Measurements from ENCODE around the gene LITAFD. TPM values are rescaled to one million over a fixed set of nuclear protein-coding genes. Genes with fewer than 3 reads are reported as not detected.

LITAFD gene
- polyA plus RNA-seq, 3 donors = not detected

GRCh38 chr16:8864480-8865110 lies 17.6 kb upstream of the LITAFD start:
- 71% methylated on average over 6 of the region's 13 CpGs for WGBS (ENCODE audit: insufficient coverage)
- Histone ChIP-seq H3K27ac (ENCODE audit: low read depth in 1 of 2, low read length in 2 of 2) (no peak overlapping the region), H3K9me3 (replicated peaks in 1 of 2; ENCODE audit: control insufficient read depth in 1 of 2, insufficient read depth in 1 of 2, low read length in 2 of 2) (no peaks in the 10 kb centered on the region), H3K4me3 (replicated peaks in 1 of 3; ENCODE audit: low read depth in 2 of 3, low read length in 3 of 3) (no peak overlapping the region), H4K20me1 (ENCODE audit: insufficient read depth, low read length) (peaks cover 87% of the 10 kb centered on the region), H3K4me2 (replicated peaks; ENCODE audit: extremely low read depth, low read length, poor library complexity, severe bottlenecking) (no peak overlapping the region), H3K4me1 (ENCODE audit: control insufficient read depth in 1 of 2, insufficient read depth in 2 of 2, low read length in 2 of 2) (peaks cover 21 to 33% of the 10 kb centered on the region in 2 donors), H3K9ac (ENCODE audit: insufficient read depth, low read length, poor library complexity, severe bottlenecking) (no peak overlapping the region), H3K79me2 (ENCODE audit: insufficient read depth, low read length) (peaks cover 79% of the 10 kb centered on the region), H2AFZ (ENCODE audit: insufficient read depth, low read depth, low read length, poor library complexity, severe bottlenecking) (no peak overlapping the region), H3K36me3 (replicated peaks in 1 of 2; ENCODE audit: control insufficient read depth in 1 of 2, insufficient read depth in 2 of 2, low read length in 2 of 2) (peaks cover 0 to 3% of the 10 kb centered on the region in 2 donors), H3K27me3 (ENCODE audit: control insufficient read depth in 2 of 2, insufficient read depth in 2 of 2, low read length in 2 of 2) (no peaks in the 10 kb centered on the region)
- no peak for TF ChIP-seq CTCF (IDR thresholded peaks at IDR 0.05)
- Mint-ChIP-seq H3K4me3 (no peak overlapping the region), H3K9me3 (peaks cover 0 to 1% (median 0%) of the 10 kb centered on the region in 7 donors), H3K27me3 (ENCODE audit: low read depth in 3 of 3) (peaks cover 0 to 3% (median 2%) of the 10 kb centered on the region in 3 donors), H3K36me3 (peaks cover 4 to 14% of the 10 kb centered on the region in 2 donors), H3K4me1 (peaks cover 37% of the 10 kb centered on the region), H3K27ac (peak overlapping the region in 2 of 7 donors; percentile 3 to 33)
- DNase-seq = no peak
- intact Hi-C loops (cut with micrococcal nuclease) = loop anchor here (5.0 to 10.0 kb wide), 2 partner anchors 67 to 190 kb away; partner anchors contain the start of genes ABAT (in 1 of the 2), PMM2 (in 1 of the 2) and TMEM186 (in 1 of the 2)

- no peak overlapping the region for H3K9ac ChIP-seq (ENCODE audit: insufficient read depth, low read length, poor library complexity, severe bottlenecking)
- H3K4me3 Mint-ChIP-seq = no peak overlapping the region
- no peaks in the 10 kb centered on the region for H3K36me3 ChIP-seq (replicated peaks in 1 of 2; ENCODE audit: control insufficient read depth in 1 of 2, insufficient read depth in 2 of 2, low read length in 2 of 2)
- H3K36me3 Mint-ChIP-seq = peaks cover 2 to 9% of the 10 kb centered on the region in 2 donors
- H3K79me2 ChIP-seq (ENCODE audit: insufficient read depth, low read length) = peaks cover 74% of the 10 kb centered on the region
- H3K27me3 Mint-ChIP-seq (ENCODE audit: low read depth in 3 of 3) = peaks cover 0 to 3% (median 2%) of the 10 kb centered on the region in 3 donors
- no peak for TF ChIP-seq CTCF (IDR thresholded peaks at IDR 0.05)
- H3K27ac ChIP-seq (ENCODE audit: low read depth in 1 of 2, low read length in 2 of 2) = no peak overlapping the region
- no peak for DNase-seq
- no peak overlapping the region for H2AFZ ChIP-seq (ENCODE audit: insufficient read depth, low read depth, low read length, poor library complexity, severe bottlenecking)
- WGBS (ENCODE audit: insufficient coverage) = 100% methylated on average over 2 of the region's 14 CpGs
- H3K9me3 ChIP-seq (replicated peaks in 1 of 2; ENCODE audit: control insufficient read depth in 1 of 2, insufficient read depth in 1 of 2, low read length in 2 of 2) = no peaks in the 10 kb centered on the region
- intact Hi-C loops (cut with micrococcal nuclease) = loop anchor here (5.0 to 10.0 kb wide), 2 partner anchors 68 to 191 kb away; partner anchors contain the start of genes ABAT (in 1 of the 2), PMM2 (in 1 of the 2) and TMEM186 (in 1 of the 2)
- H3K4me1 ChIP-seq (ENCODE audit: control insufficient read depth in 1 of 2, insufficient read depth in 2 of 2, low read length in 2 of 2) = peaks cover 26 to 41% of the 10 kb centered on the region in 2 donors
- no peak overlapping the region for H3K4me2 ChIP-seq (replicated peaks; ENCODE audit: extremely low read depth, low read length, poor library complexity, severe bottlenecking)
- H3K9me3 Mint-ChIP-seq = peaks cover 0 to 1% (median 0%) of the 10 kb centered on the region in 7 donors
- peaks cover 44% of the 10 kb centered on the region for H3K4me1 Mint-ChIP-seq
- no peaks in the 10 kb centered on the region for H3K27me3 ChIP-seq (ENCODE audit: control insufficient read depth in 2 of 2, insufficient read depth in 2 of 2, low read length in 2 of 2)
- H3K4me3 ChIP-seq (replicated peaks in 1 of 3; ENCODE audit: low read depth in 2 of 3, low read length in 3 of 3) = no peak overlapping the region
- peak overlapping the region in 2 of 7 donors; percentile 3 to 33 for H3K27ac Mint-ChIP-seq
- peaks cover 80% of the 10 kb centered on the region for H4K20me1 ChIP-seq (ENCODE audit: insufficient read depth, low read length)
Measured at GRCh38 chr16:8865145-8865882, 16.8 kb upstream of the LITAFD start.
